K562 (cell line): ENCODE results near the gene WDR47. TPM values are rescaled to one million over a fixed set of nuclear protein-coding genes. Genes with fewer than 3 reads are reported as not detected.

ENCODE experiments used
- BRCA1 ChIP-seq, 2 experiments: fragments of 450-650 bp in 1 of 2; sonication (generic) in 1 of 2; formaldehyde crosslinking in 1 of 2; IDR thresholded peaks; 2 replicates each; pipeline versions ENCODE4 v1.5.0 to v1.6.1; 2017 to 2020; ENCODE audit warnings: mild to moderate bottlenecking in 1 of 2, missing genetic modification reagents in 1 of 2
- CCAR2 ChIP-seq: fragments of 200-400 bp; formaldehyde crosslinking; IDR thresholded peaks from 2 replicates; pipeline ENCODE4 v1.6.1; 2017; ENCODE audit warnings: mild to moderate bottlenecking, low read depth, low read length
- DNMT1 ChIP-seq: fragments of 450-650 bp; IDR thresholded peaks from 2 replicates; pipeline ENCODE4 v1.6.1; 2016; ENCODE audit warnings: antibody characterized with exemption, mild to moderate bottlenecking
- GTF3C2 ChIP-seq: IDR thresholded peaks from 3 replicates; pipeline ENCODE4 v1.6.1; 2011; ENCODE audit warnings: borderline replicate concordance, mild to moderate bottlenecking, moderate library complexity; ENCODE audit not compliant: insufficient read length; ENCODE audit errors: extremely low read depth
- MECOM ChIP-seq: fragments of 250-450 bp; sonication (Bioruptor Pico); IDR thresholded peaks from 2 replicates; pipeline ENCODE4 v1.8.0; 2022; ENCODE audit warnings: inconsistent platforms
- NR2C1 ChIP-seq, 2 experiments: fragments of 450-650 bp; IDR thresholded peaks; 2 replicates each; pipeline ENCODE4 v1.6.1; 2017; ENCODE audit warnings: mild to moderate bottlenecking in 2 of 2, antibody characterized with exemption in 1 of 2, inconsistent platforms in 1 of 2, missing compliant biosample characterization in 1 of 2, missing genetic modification characterization in 1 of 2
- PTRF ChIP-seq: fragments of 450-650 bp; IDR thresholded peaks from 2 replicates; pipeline ENCODE4 v1.6.1; 2016; ENCODE audit warnings: mild to moderate bottlenecking, missing genetic modification characterization, missing compliant biosample characterization
- RBM17 ChIP-seq: fragments of 200-400 bp; formaldehyde crosslinking; IDR thresholded peaks from 2 replicates; pipeline ENCODE4 v1.6.1; 2017; ENCODE audit warnings: low read depth, mild to moderate bottlenecking, low read length, borderline replicate concordance
- SPI1 ChIP-seq: IDR thresholded peaks from 2 replicates; pipeline ENCODE4 v1.6.1; 2011; ENCODE audit warnings: low read depth, low read length, control low read depth, borderline replicate concordance
- TAF1 ChIP-seq: IDR thresholded peaks from 2 replicates; pipeline ENCODE4 v1.6.1; 2011; ENCODE audit warnings: mild to moderate bottlenecking, low read length, moderate library complexity; ENCODE audit not compliant: insufficient read depth, control insufficient read depth, severe bottlenecking; ENCODE audit errors: extremely low read depth
- TFAP4 ChIP-seq: sonication (generic); formaldehyde crosslinking; IDR thresholded peaks from 2 replicates; pipeline ENCODE4 v1.8.0; 2022; ENCODE audit warnings: missing genetic modification reagents, mild to moderate bottlenecking, moderate library complexity, borderline replicate concordance
- VEZF1 ChIP-seq: fragments of 200-800 bp; sonication (Bioruptor generic); IDR thresholded peaks from 2 replicates; pipeline ENCODE4 v1.6.1; 2017; ENCODE audit warnings: missing genetic modification characterization, missing compliant biosample characterization
- ZNF146 ChIP-seq: IDR thresholded peaks from one replicate; pipeline ENCODE4 v1.6.1; 2018; ENCODE audit warnings: missing compliant biosample characterization; ENCODE audit not compliant: unreplicated experiment
- ZNF668 ChIP-seq: fragments of 250-450 bp; sonication (Bioruptor Pico); IDR thresholded peaks from 2 replicates; pipeline ENCODE4 v1.8.0; 2022; ENCODE audit warnings: mild to moderate bottlenecking, inconsistent platforms
- polyA plus RNA-seq, 8 experiments: library from polyadenylated mRNA; depleted of rRNA in 4 of 8; stranded (reverse) in 5 of 8; unstranded in 3 of 8; fragments of >200 nt; fragmentation: Nextera tagmentation in 2 of 8; fragmentation: Illumina TruSeq in 1 of 8; extraction: Ambion mirVana in 2 of 8; extraction: Trizol in 1 of 8; gene quantifications; 2 replicates each; pipeline versions ENCODE4 v1.2.1 to v1.2.3, GENCODE V29; 2011 to 2014; ENCODE audit warnings: inconsistent platforms in 1 of 8, missing spikeins in 1 of 8
- total RNA-seq, 7 experiments: library from RNA; depleted of rRNA in 6 of 7; stranded (reverse); fragments of >200 nt in 6 of 7; fragmentation: Illumina TruSeq in 2 of 7; extraction: Trizol in 2 of 7; gene quantifications; 2 replicates each; pipeline versions ENCODE4 v1.2.1 to v1.2.3, GENCODE V29; 2011 to 2021; ENCODE audit warnings: low replicate concordance in 1 of 7
- TF ChIP-seq, protein P1 (sequence below): fragments of 450-650 bp; formaldehyde crosslinking; IDR thresholded peaks from 2 replicates; pipeline ENCODE4 v1.4.0; 2020; ENCODE audit warnings: mild to moderate bottlenecking, mixed read lengths
- TF ChIP-seq, protein P2 (sequence below): fragments of 450-650 bp; conservative IDR thresholded peaks from 2 replicates; pipeline ENCODE4 v1.6.1; 2016; ENCODE audit warnings: missing genetic modification characterization, low read depth, mild to moderate bottlenecking, control low read depth, missing compliant biosample characterization

The WDR47 gene
- total and polyA plus RNA-seq, 9 of the 15 experiments (the other 6 are each of a cell fraction or from before 2014, with no cell fraction given), result 1.3 to 10.1 (median 4.9) TPM

GRCh38 chr1:109075531-109076490 is 33.9 kb upstream of the WDR47 start, which contains the start of gene TAF13 (continued):
- TF ChIP-seq PTRF (tag) (no peak), BRCA1 (IDR thresholded peaks at IDR 0.05) (no peak), BRCA1 (CRISPR knock-in tag; IDR thresholded peaks at IDR 0.05) (no peak), CCAR2 (no peak), TFAP4 (CRISPR knock-in tag) (peak; percentile 100), DNMT1 (no peak), NR2C1 (IDR thresholded peaks at IDR 0.05) (peak; percentile 39; the same call in 1 of the 2 replicates), NR2C1 (tag; IDR thresholded peaks at IDR 0.05) (no peak; the same call in 1 of the 2 replicates), SPI1 (peak; percentile 46; the same call in 1 of the 2 replicates), MECOM (no peak), VEZF1 (CRISPR knock-in tag) (peak; percentile 47; the same call in 1 of the 2 replicates), RBM17 (no peak), ZNF146 (no peak), ZNF668 (CRISPR knock-in tag) (no peak), GTF3C2 (no peak), TAF1 (peak; percentile 92)
- TF ChIP-seq, protein P1, sequence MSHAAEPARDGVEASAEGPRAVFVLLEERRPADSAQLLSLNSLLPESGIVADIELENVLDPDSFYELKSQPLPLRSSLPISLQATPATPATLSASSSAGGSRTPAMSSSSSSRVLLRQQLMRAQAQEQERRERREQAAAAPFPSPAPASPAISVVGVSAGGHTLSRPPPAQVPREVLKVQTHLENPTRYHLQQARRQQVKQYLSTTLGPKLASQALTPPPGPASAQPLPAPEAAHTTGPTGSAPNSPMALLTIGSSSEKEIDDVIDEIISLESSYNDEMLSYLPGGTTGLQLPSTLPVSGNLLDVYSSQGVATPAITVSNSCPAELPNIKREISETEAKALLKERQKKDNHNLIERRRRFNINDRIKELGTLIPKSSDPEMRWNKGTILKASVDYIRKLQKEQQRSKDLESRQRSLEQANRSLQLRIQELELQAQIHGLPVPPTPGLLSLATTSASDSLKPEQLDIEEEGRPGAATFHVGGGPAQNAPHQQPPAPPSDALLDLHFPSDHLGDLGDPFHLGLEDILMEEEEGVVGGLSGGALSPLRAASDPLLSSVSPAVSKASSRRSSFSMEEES, result no peak
- TF ChIP-seq, protein P2, sequence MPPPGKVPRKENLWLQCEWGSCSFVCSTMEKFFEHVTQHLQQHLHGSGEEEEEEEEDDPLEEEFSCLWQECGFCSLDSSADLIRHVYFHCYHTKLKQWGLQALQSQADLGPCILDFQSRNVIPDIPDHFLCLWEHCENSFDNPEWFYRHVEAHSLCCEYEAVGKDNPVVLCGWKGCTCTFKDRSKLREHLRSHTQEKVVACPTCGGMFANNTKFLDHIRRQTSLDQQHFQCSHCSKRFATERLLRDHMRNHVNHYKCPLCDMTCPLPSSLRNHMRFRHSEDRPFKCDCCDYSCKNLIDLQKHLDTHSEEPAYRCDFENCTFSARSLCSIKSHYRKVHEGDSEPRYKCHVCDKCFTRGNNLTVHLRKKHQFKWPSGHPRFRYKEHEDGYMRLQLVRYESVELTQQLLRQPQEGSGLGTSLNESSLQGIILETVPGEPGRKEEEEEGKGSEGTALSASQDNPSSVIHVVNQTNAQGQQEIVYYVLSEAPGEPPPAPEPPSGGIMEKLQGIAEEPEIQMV (tag), result no peak
